NCI-H1105 (cell line): Measurements from ENCODE around the gene PTP4A2.
"Not testable (repeated sequence)": the region's sequence is repeated elsewhere in the genome, so short reads cannot be mapped to it uniquely, and the experiment has no call there.

ENCODE experiments used
- DNase-seq: peaks from one replicate; lab custom pipeline; 2025; lab: John Stamatoyannopoulos, UW

The PTP4A2 gene

GRCh38 chr1:31924839-31925238 is 13.3 kb downstream of the PTP4A2 start:
- no peak for DNase-seq

DNA sequence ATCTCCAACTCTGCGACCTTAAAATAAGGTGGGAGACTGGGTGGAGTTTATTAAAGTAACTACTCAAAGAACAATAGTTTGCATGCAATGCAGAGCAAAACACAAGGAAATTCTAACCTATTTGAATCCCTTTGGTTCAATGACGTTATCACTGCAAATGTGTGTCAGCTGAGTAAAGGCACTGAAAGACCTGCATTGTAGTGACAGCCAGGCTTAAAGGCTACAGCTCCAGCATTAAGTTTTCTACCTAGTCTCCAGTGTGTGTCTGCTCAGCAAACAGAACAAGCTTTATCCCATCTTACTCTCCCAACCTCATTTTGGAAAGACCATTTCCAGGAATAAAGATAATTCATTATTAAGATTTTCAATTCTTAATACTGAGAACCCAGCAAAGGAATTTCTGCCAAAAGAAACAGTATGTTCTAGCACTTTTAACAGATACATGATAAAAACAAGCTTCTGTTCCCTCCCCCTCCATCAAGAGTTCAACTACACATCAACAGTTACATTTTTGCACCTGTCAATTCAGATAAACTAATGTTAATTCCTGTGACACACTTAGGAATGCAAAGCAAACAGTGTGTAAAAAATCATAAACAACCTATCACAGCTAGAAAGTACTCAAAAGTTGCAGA is 14.2 kb downstream of the PTP4A2 start:
- DNase-seq, result no peak

- no peak for DNase-seq
These were observed 17.2 kb downstream of the PTP4A2 start for GRCh38 chr1:31920956-31921355.

GRCh38 chr1:31919591-31919990 is 18.6 kb downstream of the PTP4A2 start:
- DNase-seq, result no peak

GRCh38 chr1:31915438-31915837 is 22.7 kb downstream of the PTP4A2 start:
- no peak for DNase-seq

GRCh38 chr1:31913968-31914367 is 24.2 kb downstream of the PTP4A2 start:
- DNase-seq, result no peak

DNA sequence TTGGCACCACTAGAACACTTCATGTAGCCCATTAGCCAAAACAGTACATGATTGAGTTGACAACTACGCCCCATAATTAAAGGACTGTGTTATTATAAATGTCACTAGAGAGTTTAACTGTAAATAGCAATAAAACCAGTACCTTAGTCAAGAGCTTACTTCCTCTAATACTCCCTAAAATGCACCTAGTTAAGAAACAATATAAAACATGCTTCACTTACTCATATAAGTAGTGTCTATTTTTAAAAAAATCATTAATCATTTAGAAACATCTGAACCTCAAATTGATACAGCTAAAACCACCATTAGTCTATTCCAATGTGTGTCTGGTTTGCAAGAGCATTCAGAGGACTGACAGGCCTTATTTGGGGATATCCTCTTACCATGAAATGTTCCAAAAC is 25.3 kb downstream of the PTP4A2 start:
- no peak for DNase-seq

DNA sequence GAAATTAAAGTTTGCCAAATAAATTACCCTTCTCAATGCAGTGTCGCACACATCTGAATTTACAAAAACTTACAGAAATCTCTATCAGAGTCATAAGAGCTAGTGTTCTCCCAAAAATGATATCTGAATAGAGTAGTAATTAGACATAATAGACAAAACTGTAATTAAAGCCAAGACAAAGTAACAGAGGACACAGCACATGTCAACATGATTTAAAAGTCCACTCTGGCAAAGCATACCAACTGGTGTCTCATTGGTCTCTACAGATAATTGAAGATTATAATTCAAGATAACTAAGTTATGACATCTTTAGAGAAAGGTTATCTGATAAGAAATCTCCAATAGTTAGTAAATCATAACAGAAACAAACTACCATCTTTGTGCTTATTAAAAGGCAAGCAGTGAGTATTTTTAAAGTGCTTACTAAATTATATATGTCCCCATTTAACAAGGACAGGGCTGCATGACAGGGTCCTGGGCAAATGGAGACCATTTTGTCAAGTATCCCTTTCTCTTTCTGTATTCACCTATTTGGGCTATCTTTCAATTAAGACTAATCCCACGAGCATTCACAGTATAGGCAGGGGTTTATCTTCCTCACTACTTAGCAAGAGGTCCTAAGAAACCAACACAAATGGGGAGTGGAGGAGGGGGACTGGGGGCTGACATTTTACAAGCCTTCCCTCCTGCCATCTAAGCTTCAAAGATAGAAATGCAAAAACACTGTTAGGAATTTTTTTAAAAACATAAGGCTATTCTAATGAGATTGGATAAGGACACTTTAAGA is 26.0 kb downstream of the PTP4A2 start:
- DNase-seq, result no peak

GRCh38 chr1:31910933-31911332 is 27.2 kb downstream of the PTP4A2 start:
- no peak for DNase-seq

- no peak for DNase-seq
These were observed 28.5 kb downstream of the PTP4A2 start for GRCh38 chr1:31909691-31910090.

DNA sequence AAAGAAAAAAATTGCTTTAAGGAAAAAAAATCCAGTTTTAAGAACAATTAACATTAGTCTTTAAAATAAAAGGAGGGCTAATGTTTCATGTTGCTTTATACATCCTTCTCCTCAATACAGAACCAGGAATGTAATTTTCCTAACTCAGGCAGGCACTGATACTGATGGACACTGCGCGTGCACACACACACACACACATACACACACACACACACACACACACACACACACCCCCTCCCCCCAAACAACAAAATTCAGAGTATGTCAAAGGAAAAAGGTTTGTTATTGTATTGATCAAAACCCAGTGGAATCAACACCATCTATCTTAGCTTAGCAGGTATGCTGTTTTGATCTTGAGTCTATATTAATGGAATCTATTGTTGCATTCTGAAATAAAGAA is 31.6 kb downstream of the PTP4A2 start:
- DNase-seq, result no peak

- DNase-seq, result no peak
These were observed 32.5 kb downstream of the PTP4A2 start for GRCh38 chr1:31905681-31906080.

GRCh38 chr1:31905093-31905509 is 33.1 kb downstream of the PTP4A2 start:
- DNase-seq, result no peak

- no peak for DNase-seq
These were observed 33.7 kb downstream of the PTP4A2 start for GRCh38 chr1:31904339-31905092.

- no peak for DNase-seq
These were observed 35.7 kb downstream of the PTP4A2 start for GRCh38 chr1:31902510-31902860.

DNA sequence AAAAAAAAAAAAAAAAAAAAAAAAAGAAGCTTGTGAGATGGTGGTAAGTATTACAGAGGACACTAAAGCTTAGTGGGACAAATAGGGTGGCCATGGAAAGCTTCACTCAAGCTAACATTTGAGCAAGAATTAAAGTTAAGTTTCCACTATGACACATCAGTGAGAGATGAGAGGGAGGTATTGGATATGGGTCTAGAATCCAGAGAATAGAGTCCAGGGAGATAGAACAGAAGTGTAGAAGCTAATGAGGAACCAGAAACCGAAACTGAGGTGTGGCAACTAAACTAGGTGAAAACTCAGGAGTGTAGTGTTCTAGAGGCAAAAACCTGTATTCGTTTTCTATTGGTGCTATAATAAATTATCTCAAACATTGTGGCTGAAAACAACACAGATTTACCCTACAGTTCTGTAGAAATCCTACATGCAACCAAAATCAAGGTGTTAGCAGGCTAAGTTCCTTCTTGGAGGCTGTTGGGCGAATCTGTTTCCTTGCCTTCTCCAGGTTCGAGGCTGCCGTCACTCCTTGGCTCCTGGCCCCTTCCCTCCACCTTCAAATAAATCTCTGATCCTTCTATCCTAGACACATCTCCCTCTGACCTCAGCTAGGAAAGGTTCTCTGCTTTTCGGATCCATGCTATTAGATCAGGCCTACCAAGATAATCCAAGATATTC is 36.2 kb downstream of the PTP4A2 start:
- no peak for DNase-seq

DNA sequence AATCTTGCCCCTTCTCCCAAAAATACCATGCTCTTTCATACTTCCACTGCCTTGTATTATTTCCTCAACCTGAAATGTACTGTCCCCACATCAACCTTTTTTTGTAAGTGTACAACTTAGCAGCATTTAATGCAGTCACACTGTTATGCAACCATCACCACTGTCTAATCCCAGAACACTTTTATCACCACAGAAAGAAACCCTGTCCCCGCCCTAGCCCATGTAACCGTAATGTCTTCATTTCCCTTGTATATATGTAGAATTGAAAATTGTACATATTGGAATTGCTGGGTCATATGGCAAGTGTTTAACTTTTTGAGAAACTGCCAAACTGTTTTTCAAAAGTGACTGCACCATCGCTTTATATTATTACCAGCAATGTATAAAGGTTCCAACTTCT is 37.4 kb downstream of the PTP4A2 start:
- no peak for DNase-seq

DNA sequence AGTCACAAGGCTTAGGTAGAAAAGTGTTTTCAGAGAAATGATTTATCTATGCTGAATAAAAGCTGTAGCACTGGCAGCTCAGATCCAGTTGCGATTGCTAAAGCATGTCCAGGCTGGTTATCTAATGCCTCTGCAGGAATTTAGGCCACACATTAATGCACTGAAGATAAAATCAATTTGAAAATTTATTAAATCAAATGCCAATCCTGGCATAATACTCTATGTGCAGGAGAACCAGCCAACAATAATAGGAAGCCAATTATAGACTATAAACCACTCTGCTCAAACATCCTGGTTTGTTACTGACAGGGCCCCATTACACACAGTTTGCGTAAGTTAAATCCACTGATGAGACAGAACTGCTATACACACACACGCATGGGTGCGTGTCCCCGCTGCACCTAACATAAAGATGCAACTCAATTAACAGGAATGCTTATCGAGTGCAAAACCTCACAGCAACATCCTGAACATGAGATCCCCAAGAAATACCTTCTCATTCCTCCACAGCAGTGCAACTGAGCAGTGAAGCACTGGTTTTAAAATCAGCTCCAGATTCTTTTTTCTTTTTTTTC is 40.6 kb downstream of the PTP4A2 start:
- DNase-seq, result no peak

GRCh38 chr1:31895474-31896198 is 42.5 kb downstream of the PTP4A2 start:
- not testable (repeated sequence) for DNase-seq

DNA sequence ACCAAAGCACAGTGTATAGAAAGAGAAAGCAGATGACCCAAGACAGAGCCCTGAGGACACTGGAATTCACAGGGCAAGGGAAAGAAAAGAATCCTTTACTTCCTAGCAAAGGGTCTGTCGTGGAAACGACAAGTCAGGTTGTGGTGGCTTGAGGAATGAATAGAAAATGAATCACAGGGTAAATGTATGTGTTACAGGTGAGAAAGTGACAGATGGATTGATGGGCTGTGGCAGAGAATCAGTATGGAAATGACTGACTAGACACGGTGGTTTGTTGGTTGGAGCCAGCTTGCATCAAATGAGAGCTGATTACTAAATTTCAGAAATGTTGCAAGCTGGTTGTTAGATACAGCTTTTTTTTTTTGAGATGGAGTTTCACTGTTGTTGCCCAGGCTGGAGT is 46.9 kb downstream of the PTP4A2 start:
- DNase-seq, result no peak

GRCh38 chr1:31888291-31888690 is 49.9 kb downstream of the PTP4A2 start:
- DNase-seq, result no peak

GRCh38 chr1:31886866-31887265 is 51.3 kb downstream of the PTP4A2 start:
- no peak for DNase-seq
